ENCODE data around the gene SNAI3. TPM values are rescaled to one million over a fixed set of nuclear protein-coding genes. Genes with fewer than 3 reads are reported as not detected.

Gene SNAI3
- total and polyA plus RNA-seq, 2 experiments from 2014 or later = 10.3 to 19.4 TPM

DNA sequence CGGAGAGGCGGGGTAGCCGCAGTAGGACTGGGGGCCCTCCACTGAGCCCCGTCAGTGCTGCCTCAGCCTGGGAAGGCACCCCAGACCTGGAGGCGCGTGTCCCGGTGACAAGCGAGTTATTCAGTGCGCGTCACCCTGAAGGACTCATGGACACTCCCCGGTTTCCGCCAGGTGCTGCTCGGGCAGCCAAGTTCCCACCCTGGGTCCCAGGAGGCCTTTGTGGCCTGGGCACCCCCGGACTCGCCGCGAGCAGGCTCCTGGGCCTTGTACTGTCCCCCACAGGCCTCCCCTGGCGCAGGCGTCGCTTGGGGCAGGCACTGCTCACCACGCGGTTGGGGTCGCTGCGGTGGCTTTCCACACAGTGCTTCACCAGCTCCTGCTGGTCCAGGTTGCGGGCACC, 12.3 kb upstream of the SNAI3 start:
- TF ChIP-seq CREB1 (CRISPR knock-in tag; IDR thresholded peaks at IDR 0.05; ENCODE audit: low read depth) (no peak), ZNF331 (CRISPR knock-in tag; IDR thresholded peaks at IDR 0.05; ENCODE audit: low read depth) (no peak), JUNB (IDR thresholded peaks at IDR 0.05; ENCODE audit: unreplicated experiment) (no peak), STAT1 (IDR thresholded peaks at IDR 0.05; ENCODE audit: unreplicated experiment) (no peak), ZNF114 (CRISPR knock-in tag; IDR thresholded peaks at IDR 0.05) (no peak), EZH2phosphoT487 (IDR thresholded peaks at IDR 0.05; ENCODE audit: unreplicated experiment) (no peak), POLR2AphosphoS5 (IDR thresholded peaks at IDR 0.05; ENCODE audit: low read depth) (no peak), NANOG (IDR thresholded peaks at IDR 0.05; ENCODE audit: borderline replicate concordance) (no peak), EZH2 (IDR thresholded peaks at IDR 0.05; ENCODE audit: low read depth, unreplicated experiment) (no peak)
- TF ChIP-seq, protein P1, sequence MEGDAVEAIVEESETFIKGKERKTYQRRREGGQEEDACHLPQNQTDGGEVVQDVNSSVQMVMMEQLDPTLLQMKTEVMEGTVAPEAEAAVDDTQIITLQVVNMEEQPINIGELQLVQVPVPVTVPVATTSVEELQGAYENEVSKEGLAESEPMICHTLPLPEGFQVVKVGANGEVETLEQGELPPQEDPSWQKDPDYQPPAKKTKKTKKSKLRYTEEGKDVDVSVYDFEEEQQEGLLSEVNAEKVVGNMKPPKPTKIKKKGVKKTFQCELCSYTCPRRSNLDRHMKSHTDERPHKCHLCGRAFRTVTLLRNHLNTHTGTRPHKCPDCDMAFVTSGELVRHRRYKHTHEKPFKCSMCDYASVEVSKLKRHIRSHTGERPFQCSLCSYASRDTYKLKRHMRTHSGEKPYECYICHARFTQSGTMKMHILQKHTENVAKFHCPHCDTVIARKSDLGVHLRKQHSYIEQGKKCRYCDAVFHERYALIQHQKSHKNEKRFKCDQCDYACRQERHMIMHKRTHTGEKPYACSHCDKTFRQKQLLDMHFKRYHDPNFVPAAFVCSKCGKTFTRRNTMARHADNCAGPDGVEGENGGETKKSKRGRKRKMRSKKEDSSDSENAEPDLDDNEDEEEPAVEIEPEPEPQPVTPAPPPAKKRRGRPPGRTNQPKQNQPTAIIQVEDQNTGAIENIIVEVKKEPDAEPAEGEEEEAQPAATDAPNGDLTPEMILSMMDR (conservative IDR thresholded peaks at IDR 0.05; ENCODE audit: low read depth in 2 of 2) = no peak
- TF ChIP-seq, protein P2, sequence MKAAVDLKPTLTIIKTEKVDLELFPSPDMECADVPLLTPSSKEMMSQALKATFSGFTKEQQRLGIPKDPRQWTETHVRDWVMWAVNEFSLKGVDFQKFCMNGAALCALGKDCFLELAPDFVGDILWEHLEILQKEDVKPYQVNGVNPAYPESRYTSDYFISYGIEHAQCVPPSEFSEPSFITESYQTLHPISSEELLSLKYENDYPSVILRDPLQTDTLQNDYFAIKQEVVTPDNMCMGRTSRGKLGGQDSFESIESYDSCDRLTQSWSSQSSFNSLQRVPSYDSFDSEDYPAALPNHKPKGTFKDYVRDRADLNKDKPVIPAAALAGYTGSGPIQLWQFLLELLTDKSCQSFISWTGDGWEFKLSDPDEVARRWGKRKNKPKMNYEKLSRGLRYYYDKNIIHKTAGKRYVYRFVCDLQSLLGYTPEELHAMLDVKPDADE (IDR thresholded peaks at IDR 0.05) = no peak
- TF ChIP-seq, protein P3, sequence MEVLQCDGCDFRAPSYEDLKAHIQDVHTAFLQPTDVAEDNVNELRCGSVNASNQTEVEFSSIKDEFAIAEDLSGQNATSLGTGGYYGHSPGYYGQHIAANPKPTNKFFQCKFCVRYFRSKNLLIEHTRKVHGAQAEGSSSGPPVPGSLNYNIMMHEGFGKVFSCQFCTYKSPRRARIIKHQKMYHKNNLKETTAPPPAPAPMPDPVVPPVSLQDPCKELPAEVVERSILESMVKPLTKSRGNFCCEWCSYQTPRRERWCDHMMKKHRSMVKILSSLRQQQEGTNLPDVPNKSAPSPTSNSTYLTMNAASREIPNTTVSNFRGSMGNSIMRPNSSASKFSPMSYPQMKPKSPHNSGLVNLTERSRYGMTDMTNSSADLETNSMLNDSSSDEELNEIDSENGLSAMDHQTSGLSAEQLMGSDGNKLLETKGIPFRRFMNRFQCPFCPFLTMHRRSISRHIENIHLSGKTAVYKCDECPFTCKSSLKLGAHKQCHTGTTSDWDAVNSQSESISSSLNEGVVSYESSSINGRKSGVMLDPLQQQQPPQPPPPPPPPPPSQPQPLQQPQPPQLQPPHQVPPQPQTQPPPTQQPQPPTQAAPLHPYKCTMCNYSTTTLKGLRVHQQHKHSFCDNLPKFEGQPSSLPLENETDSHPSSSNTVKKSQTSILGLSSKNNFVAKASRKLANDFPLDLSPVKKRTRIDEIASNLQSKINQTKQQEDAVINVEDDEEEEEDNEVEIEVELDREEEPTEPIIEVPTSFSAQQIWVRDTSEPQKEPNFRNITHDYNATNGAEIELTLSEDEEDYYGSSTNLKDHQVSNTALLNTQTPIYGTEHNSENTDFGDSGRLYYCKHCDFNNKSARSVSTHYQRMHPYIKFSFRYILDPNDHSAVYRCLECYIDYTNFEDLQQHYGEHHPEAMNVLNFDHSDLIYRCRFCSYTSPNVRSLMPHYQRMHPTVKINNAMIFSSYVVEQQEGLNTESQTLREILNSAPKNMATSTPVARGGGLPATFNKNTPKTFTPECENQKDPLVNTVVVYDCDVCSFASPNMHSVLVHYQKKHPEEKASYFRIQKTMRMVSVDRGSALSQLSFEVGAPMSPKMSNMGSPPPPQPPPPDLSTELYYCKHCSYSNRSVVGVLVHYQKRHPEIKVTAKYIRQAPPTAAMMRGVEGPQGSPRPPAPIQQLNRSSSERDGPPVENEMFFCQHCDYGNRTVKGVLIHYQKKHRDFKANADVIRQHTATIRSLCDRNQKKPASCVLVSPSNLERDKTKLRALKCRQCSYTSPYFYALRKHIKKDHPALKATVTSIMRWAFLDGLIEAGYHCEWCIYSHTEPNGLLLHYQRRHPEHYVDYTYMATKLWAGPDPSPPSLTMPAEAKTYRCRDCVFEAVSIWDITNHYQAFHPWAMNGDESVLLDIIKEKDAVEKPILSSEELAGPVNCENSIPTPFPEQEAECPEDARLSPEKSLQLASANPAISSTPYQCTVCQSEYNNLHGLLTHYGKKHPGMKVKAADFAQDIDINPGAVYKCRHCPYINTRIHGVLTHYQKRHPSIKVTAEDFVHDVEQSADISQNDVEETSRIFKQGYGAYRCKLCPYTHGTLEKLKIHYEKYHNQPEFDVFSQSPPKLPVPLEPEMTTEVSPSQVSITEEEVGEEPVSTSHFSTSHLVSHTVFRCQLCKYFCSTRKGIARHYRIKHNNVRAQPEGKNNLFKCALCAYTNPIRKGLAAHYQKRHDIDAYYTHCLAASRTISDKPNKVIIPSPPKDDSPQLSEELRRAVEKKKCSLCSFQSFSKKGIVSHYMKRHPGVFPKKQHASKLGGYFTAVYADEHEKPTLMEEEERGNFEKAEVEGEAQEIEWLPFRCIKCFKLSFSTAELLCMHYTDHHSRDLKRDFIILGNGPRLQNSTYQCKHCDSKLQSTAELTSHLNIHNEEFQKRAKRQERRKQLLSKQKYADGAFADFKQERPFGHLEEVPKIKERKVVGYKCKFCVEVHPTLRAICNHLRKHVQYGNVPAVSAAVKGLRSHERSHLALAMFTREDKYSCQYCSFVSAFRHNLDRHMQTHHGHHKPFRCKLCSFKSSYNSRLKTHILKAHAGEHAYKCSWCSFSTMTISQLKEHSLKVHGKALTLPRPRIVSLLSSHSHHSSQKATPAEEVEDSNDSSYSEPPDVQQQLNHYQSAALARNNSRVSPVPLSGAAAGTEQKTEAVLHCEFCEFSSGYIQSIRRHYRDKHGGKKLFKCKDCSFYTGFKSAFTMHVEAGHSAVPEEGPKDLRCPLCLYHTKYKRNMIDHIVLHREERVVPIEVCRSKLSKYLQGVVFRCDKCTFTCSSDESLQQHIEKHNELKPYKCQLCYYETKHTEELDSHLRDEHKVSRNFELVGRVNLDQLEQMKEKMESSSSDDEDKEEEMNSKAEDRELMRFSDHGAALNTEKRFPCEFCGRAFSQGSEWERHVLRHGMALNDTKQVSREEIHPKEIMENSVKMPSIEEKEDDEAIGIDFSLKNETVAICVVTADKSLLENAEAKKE (CRISPR knock-in tag; IDR thresholded peaks at IDR 0.05) = no peak
- TF ChIP-seq, protein P4, sequence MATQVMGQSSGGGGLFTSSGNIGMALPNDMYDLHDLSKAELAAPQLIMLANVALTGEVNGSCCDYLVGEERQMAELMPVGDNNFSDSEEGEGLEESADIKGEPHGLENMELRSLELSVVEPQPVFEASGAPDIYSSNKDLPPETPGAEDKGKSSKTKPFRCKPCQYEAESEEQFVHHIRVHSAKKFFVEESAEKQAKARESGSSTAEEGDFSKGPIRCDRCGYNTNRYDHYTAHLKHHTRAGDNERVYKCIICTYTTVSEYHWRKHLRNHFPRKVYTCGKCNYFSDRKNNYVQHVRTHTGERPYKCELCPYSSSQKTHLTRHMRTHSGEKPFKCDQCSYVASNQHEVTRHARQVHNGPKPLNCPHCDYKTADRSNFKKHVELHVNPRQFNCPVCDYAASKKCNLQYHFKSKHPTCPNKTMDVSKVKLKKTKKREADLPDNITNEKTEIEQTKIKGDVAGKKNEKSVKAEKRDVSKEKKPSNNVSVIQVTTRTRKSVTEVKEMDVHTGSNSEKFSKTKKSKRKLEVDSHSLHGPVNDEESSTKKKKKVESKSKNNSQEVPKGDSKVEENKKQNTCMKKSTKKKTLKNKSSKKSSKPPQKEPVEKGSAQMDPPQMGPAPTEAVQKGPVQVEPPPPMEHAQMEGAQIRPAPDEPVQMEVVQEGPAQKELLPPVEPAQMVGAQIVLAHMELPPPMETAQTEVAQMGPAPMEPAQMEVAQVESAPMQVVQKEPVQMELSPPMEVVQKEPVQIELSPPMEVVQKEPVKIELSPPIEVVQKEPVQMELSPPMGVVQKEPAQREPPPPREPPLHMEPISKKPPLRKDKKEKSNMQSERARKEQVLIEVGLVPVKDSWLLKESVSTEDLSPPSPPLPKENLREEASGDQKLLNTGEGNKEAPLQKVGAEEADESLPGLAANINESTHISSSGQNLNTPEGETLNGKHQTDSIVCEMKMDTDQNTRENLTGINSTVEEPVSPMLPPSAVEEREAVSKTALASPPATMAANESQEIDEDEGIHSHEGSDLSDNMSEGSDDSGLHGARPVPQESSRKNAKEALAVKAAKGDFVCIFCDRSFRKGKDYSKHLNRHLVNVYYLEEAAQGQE (IDR thresholded peaks at IDR 0.05; ENCODE audit: unreplicated experiment) = no peak
- Histone ChIP-seq H3K4me1 (ENCODE audit: insufficient read depth) (no peaks in the 10 kb centered on the region), H3K79me2 (replicated peaks; ENCODE audit: insufficient read depth) (peaks cover 2% of the 10 kb centered on the region; the same call in 1 of the 2 replicates), H4K20me1 (replicated peaks; ENCODE audit: insufficient read depth) (no peaks in the 10 kb centered on the region), H3F3A (replicated peaks; ENCODE audit: low read depth) (no peaks in the 10 kb centered on the region), H3K4me3 (no peak overlapping the region), H3K36me3 (ENCODE audit: insufficient read depth) (no peaks in the 10 kb centered on the region), H2AFZ (no peak overlapping the region), H3K4me2 (no peak overlapping the region), H3K27ac (ENCODE audit: low read depth) (no peak overlapping the region), H3K27me3 (ENCODE audit: insufficient read depth) (no peaks in the 10 kb centered on the region), H3K9me2 (ENCODE audit: insufficient read depth) (no peaks in the 10 kb centered on the region)
- Mint-ChIP-seq H3K27me3 (ENCODE audit: insufficient read depth, low read depth, poor library complexity) (no peaks in the 10 kb centered on the region), H3K36me3 (ENCODE audit: low read depth) (no peaks in the 10 kb centered on the region; the same call in 2 of the 3 replicates), H3K4me3 (no peak overlapping the region), H3K4me1 (no peaks in the 10 kb centered on the region), H3K9me3 (no peaks in the 10 kb centered on the region), H3K27ac (no peak overlapping the region)
- ATAC-seq (no peak), DNase-seq (ENCODE audit: low spot score) (no peak)

Data from GM23338 (cell line).